GM12892 (cell line): ENCODE data around the gene TF.

ENCODE experiments used
- POLR2A ChIP-seq: IDR thresholded peaks from 2 replicates; pipeline ENCODE4 v1.6.1; 2011; ENCODE audit warnings: low read depth, low read length, control low read depth
- POLR2AphosphoS5 ChIP-seq: IDR thresholded peaks from 2 replicates; pipeline ENCODE4 v1.6.1; 2011; ENCODE audit warnings: low read depth, low read length, control low read depth
- TAF1 ChIP-seq: IDR thresholded peaks from 2 replicates; pipeline ENCODE4 v1.6.1; 2011; ENCODE audit warnings: low read depth, mild to moderate bottlenecking, control low read depth, low read length, borderline replicate concordance

- no peak for TF ChIP-seq POLR2A
- no peak for TF ChIP-seq POLR2AphosphoS5
- TF ChIP-seq TAF1, result no peak
Measured at GRCh38 chr3:133753107-133753778, 7.0 kb downstream of the TF start.
